ENCODE measurements around the gene SLCO4C1.

The SLCO4C1 gene

GRCh38 chr5:102231693-102232619, 64.1 kb downstream of the SLCO4C1 start:
- no peak for DNase-seq (ENCODE audit: low read depth)
- no peak overlapping the region for H3K4me3 ChIP-seq (ENCODE audit: low read depth, low read length)
- no peak for TF ChIP-seq CTCF (IDR thresholded peaks at IDR 0.05; ENCODE audit: control insufficient read depth, extremely low read depth, insufficient read depth)

- no peak for TF ChIP-seq CTCF (IDR thresholded peaks at IDR 0.05; ENCODE audit: control insufficient read depth, extremely low read depth, insufficient read depth)
- DNase-seq (ENCODE audit: low read depth) = no peak
- H3K4me3 ChIP-seq (ENCODE audit: low read depth, low read length) = no peak overlapping the region
These were observed 66.4 kb downstream of the SLCO4C1 start for GRCh38 chr5:102229685-102230084.

- no peak for DNase-seq (ENCODE audit: low read depth)
- no peak for TF ChIP-seq CTCF (IDR thresholded peaks at IDR 0.05; ENCODE audit: control insufficient read depth, extremely low read depth, insufficient read depth)
- H3K4me3 ChIP-seq (ENCODE audit: low read depth, low read length) = no peak overlapping the region
These were observed 69.8 kb downstream of the SLCO4C1 start for GRCh38 chr5:102226321-102226720.

GRCh38 chr5:102223542-102224477, 72.3 kb downstream of the SLCO4C1 start:
- DNase-seq (ENCODE audit: low read depth) = peak; percentile 26
- TF ChIP-seq CTCF (IDR thresholded peaks at IDR 0.05; ENCODE audit: control insufficient read depth, extremely low read depth, insufficient read depth) = peak; percentile 59
- H3K4me3 ChIP-seq (ENCODE audit: low read depth, low read length) = no peak overlapping the region

GRCh38 chr5:102222772-102223171, 73.3 kb downstream of the SLCO4C1 start:
- TF ChIP-seq CTCF (IDR thresholded peaks at IDR 0.05; ENCODE audit: control insufficient read depth, extremely low read depth, insufficient read depth) = no peak
- peak; percentile 82 for DNase-seq (ENCODE audit: low read depth)
- no peak overlapping the region for H3K4me3 ChIP-seq (ENCODE audit: low read depth, low read length)

- no peak for DNase-seq (ENCODE audit: low read depth)
- no peak for TF ChIP-seq CTCF (IDR thresholded peaks at IDR 0.05; ENCODE audit: control insufficient read depth, extremely low read depth, insufficient read depth)
These were observed 74.1 kb downstream of the SLCO4C1 start for GRCh38 chr5:102221949-102222348.

More at GRCh38 chr5:102221949-102222348, 74.1 kb downstream of the SLCO4C1 start:
- no peak overlapping the region for H3K4me3 ChIP-seq (ENCODE audit: low read depth, low read length)

Data from LNCaP clone FGC (cell line).